IMR-90 (cell line): ENCODE results near the gene TMA7. TPM values are rescaled to one million over a fixed set of nuclear protein-coding genes. Genes with fewer than 3 reads are reported as not detected.

Experiments
- ATAC-seq: fragments of 200-7000 bp; cut with Tn5 transposase; 2 replicates; pipeline ENCODE4 v1.9.1; 2020; ENCODE audit warnings: low read depth, mild to moderate bottlenecking, moderate library complexity
- BruUV-seq: library from RNA; stranded (reverse); fragments of 400-500 nt; replicated peaks from 2 replicates; lab custom pipeline; 2021; lab: Mats Ljungman, UMichigan
- CTCF ChIA-PET: fragments of 300-600 bp; formaldehyde crosslinking; extraction: SDS; loops from one replicate; lab custom pipeline; 2021; ENCODE audit warnings: antibody characterized with exemption; lab: Yijun Ruan, JAX
- POLR2A ChIA-PET: fragments of 300-600 bp; sonication (Branson Sonifier 250); formaldehyde crosslinking; loops from one replicate; lab custom pipeline; 2022; ENCODE audit warnings: antibody characterized with exemption; ENCODE audit not compliant: unreplicated experiment; lab: Charles Lee
- DNase-seq: peaks from one replicate; pipeline ENCODE4 v3.0.0; 2013
- H2AFZ ChIP-seq: replicated peaks from 2 replicates; pipeline ENCODE3; 2013; ENCODE audit warnings: low read length, mild to moderate bottlenecking; ENCODE audit not compliant: poor library complexity
- H2AK5ac ChIP-seq: 2 replicates; pipeline ENCODE4 v1.6.1; 2013; ENCODE audit warnings: low read depth, low read length, inconsistent platforms
- H2AK9ac ChIP-seq: replicated peaks from 2 replicates; pipeline ENCODE3; 2013; ENCODE audit warnings: mild to moderate bottlenecking, low read depth, low read length, moderate library complexity; ENCODE audit not compliant: poor library complexity
- H2BK120ac ChIP-seq: 2 replicates; pipeline ENCODE4 v1.6.1; 2013; ENCODE audit warnings: low read depth, low read length, inconsistent platforms
- H2BK15ac ChIP-seq: 3 replicates; pipeline ENCODE4 v1.6.1; 2013; ENCODE audit warnings: low read depth, low read length, inconsistent platforms
- H2BK20ac ChIP-seq: 2 replicates; pipeline ENCODE4 v1.6.1; 2013; ENCODE audit warnings: low read depth, mild to moderate bottlenecking, inconsistent platforms, low read length, moderate library complexity
- H2BK5ac ChIP-seq: 2 replicates; pipeline ENCODE4 v1.6.1; 2013; ENCODE audit warnings: mild to moderate bottlenecking, low read depth, low read length, inconsistent platforms; ENCODE audit not compliant: poor library complexity, severe bottlenecking
- H3K14ac ChIP-seq: replicated peaks from 2 replicates; pipeline ENCODE4 v1.6.1; 2013; ENCODE audit warnings: low read depth, low read length, inconsistent platforms
- H3K18ac ChIP-seq: 2 replicates; pipeline ENCODE4 v1.6.1; 2013; ENCODE audit warnings: low read depth, low read length, control low read depth
- H3K23ac ChIP-seq: 2 replicates; pipeline ENCODE4 v1.6.1; 2013; ENCODE audit warnings: low read depth, low read length, inconsistent platforms
- H3K27ac ChIP-seq: 2 replicates; pipeline ENCODE4 v1.5.1; 2013; ENCODE audit warnings: mild to moderate bottlenecking, control low read depth, low read length; ENCODE audit not compliant: insufficient read depth
- H3K27me3 ChIP-seq: 2 replicates; pipeline ENCODE4 v1.6.1; 2013; ENCODE audit warnings: low read length; ENCODE audit not compliant: control insufficient read depth, insufficient read depth
- H3K36me3 ChIP-seq: 2 replicates; pipeline ENCODE4 v1.6.1; 2013; ENCODE audit warnings: low read length, mixed read lengths; ENCODE audit not compliant: control insufficient read depth, insufficient read depth
- H3K4ac ChIP-seq: 2 replicates; pipeline ENCODE4 v1.6.1; 2013; ENCODE audit warnings: low read depth, low read length, inconsistent platforms
- H3K4me1 ChIP-seq: 2 replicates; pipeline ENCODE4 v1.6.1; 2013; ENCODE audit warnings: low read length, mixed read lengths; ENCODE audit not compliant: control insufficient read depth, insufficient read depth
- H3K4me2 ChIP-seq: 2 replicates; pipeline ENCODE4 v1.6.1; 2013; ENCODE audit warnings: low read depth, mild to moderate bottlenecking, control low read depth, low read length, moderate library complexity
- H3K4me3 ChIP-seq: 2 replicates; pipeline ENCODE4 v1.5.1; 2013; ENCODE audit warnings: low read depth, mild to moderate bottlenecking, control low read depth, low read length, moderate library complexity; ENCODE audit not compliant: insufficient read depth
- H3K56ac ChIP-seq: 2 replicates; pipeline ENCODE4 v1.6.1; 2013; ENCODE audit warnings: low read length, inconsistent platforms; ENCODE audit not compliant: insufficient read depth; ENCODE audit errors: extremely low read depth
- H3K79me1 ChIP-seq, 2 experiments: 2 replicates each; pipeline ENCODE4 v1.6.1; 2013; ENCODE audit warnings: low read length in 2 of 2, inconsistent platforms in 1 of 2, low read depth in 1 of 2
- H3K9ac ChIP-seq: 2 replicates; pipeline ENCODE4 v1.6.1; 2013; ENCODE audit warnings: low read depth, low read length, control low read depth
- H3K9me1 ChIP-seq: 2 replicates; pipeline ENCODE4 v1.6.1; 2013; ENCODE audit warnings: low read length, inconsistent platforms; ENCODE audit not compliant: insufficient read depth
- H3K9me3 ChIP-seq: 2 replicates; pipeline ENCODE4 v1.6.1; 2013; ENCODE audit warnings: low read length; ENCODE audit not compliant: control insufficient read depth, insufficient read depth
- H4K20me1 ChIP-seq: 2 replicates; pipeline ENCODE4 v1.6.1; 2013; ENCODE audit warnings: low read length, inconsistent platforms; ENCODE audit not compliant: insufficient read depth
- H4K5ac ChIP-seq: 2 replicates; pipeline ENCODE4 v1.6.1; 2013; ENCODE audit warnings: mild to moderate bottlenecking, low read depth, low read length, control low read depth
- H4K8ac ChIP-seq, 2 experiments: 2 replicates each; pipeline ENCODE4 v1.6.1; 2013; ENCODE audit warnings: low read depth in 2 of 2, low read length in 2 of 2, control low read depth in 1 of 2, inconsistent platforms in 1 of 2
- H4K91ac ChIP-seq: 2 replicates; pipeline ENCODE4 v1.6.1; 2013; ENCODE audit warnings: low read depth, low read length, inconsistent platforms; ENCODE audit not compliant: insufficient read depth
- BHLHE40 ChIP-seq: fragments of 150-350 bp; IDR thresholded peaks from 2 replicates; pipeline ENCODE4 v1.6.1; 2016; ENCODE audit warnings: mild to moderate bottlenecking, low read depth, low read length
- CEBPB ChIP-seq: IDR thresholded peaks from 2 replicates; pipeline ENCODE4 v1.6.1; 2012; ENCODE audit warnings: low read depth, low read length, improper control_type of control experiment
- CHD1 ChIP-seq: IDR thresholded peaks from 2 replicates; pipeline ENCODE4 v1.6.1; 2012; ENCODE audit warnings: low read depth, low read length, improper control_type of control experiment
- CTCF ChIP-seq: conservative IDR thresholded peaks from 2 replicates; pipeline ENCODE4 v1.5.1; 2012; ENCODE audit warnings: mild to moderate bottlenecking, low read depth, low read length, improper control_type of control experiment
- ELK1 ChIP-seq: fragments of 150-350 bp; IDR thresholded peaks from 2 replicates; pipeline ENCODE4 v1.6.1; 2016; ENCODE audit warnings: low read depth, mild to moderate bottlenecking, low read length, moderate library complexity, borderline replicate concordance
- FOS ChIP-seq: fragments of 150-350 bp; IDR thresholded peaks from 2 replicates; pipeline ENCODE4 v1.6.1; 2016; ENCODE audit warnings: low read depth, low read length
- MAFK ChIP-seq: IDR thresholded peaks from 2 replicates; pipeline ENCODE4 v1.6.1; 2012; ENCODE audit warnings: low read depth, low read length, improper control_type of control experiment
- MAZ ChIP-seq: IDR thresholded peaks from 2 replicates; pipeline ENCODE4 v1.6.1; 2012; ENCODE audit warnings: low read depth, mild to moderate bottlenecking, low read length, improper control_type of control experiment, moderate library complexity, borderline replicate concordance
- MXI1 ChIP-seq: IDR thresholded peaks from 2 replicates; pipeline ENCODE4 v1.6.1; 2012; ENCODE audit warnings: low read depth, mild to moderate bottlenecking, low read length, moderate library complexity, borderline replicate concordance
- NFE2L2 ChIP-seq: fragments of 150-350 bp; IDR thresholded peaks from 2 replicates; pipeline ENCODE4 v1.6.1; 2016; ENCODE audit warnings: low read depth, mild to moderate bottlenecking, low read length
- POLR2A ChIP-seq: IDR thresholded peaks from 2 replicates; pipeline ENCODE4 v1.6.1; 2012; ENCODE audit warnings: mild to moderate bottlenecking, low read depth, low read length
- RAD21 ChIP-seq: IDR thresholded peaks from 2 replicates; pipeline ENCODE4 v1.6.1; 2012; ENCODE audit warnings: low read length, improper control_type of control experiment
- RCOR1 ChIP-seq: IDR thresholded peaks from 2 replicates; pipeline ENCODE4 v1.6.1; 2012; ENCODE audit warnings: mild to moderate bottlenecking, low read length, improper control_type of control experiment; ENCODE audit not compliant: insufficient replicate concordance
- RFX5 ChIP-seq: IDR thresholded peaks from 2 replicates; pipeline ENCODE4 v1.8.0; 2012; ENCODE audit warnings: low read depth, mild to moderate bottlenecking, low read length, moderate library complexity
- SMC3 ChIP-seq: fragments of 150-350 bp; IDR thresholded peaks from 2 replicates; pipeline ENCODE4 v1.6.1; 2016; ENCODE audit warnings: low read depth, mild to moderate bottlenecking, antibody characterized with exemption, low read length, moderate library complexity
- USF2 ChIP-seq: fragments of 150-350 bp; IDR thresholded peaks from 2 replicates; pipeline ENCODE4 v1.6.1; 2017; ENCODE audit warnings: mild to moderate bottlenecking, antibody characterized with exemption, low read length, low read depth
- WGBS, 2 experiments: methylation state at CpG; one replicate each; pipeline versions ENCODE4 v1.1.5 to v1.1.7; 2013; ENCODE audit warnings: missing lambda C conversion rate in 2 of 2; ENCODE audit not compliant: insufficient read length in 1 of 2; ENCODE audit errors: extremely low coverage in 2 of 2; 5-methylcytosine and 5-hydroxymethylcytosine counted together
- dilution Hi-C: fragments of 300-500 bp; cut with HindIII; formaldehyde crosslinking; loops from one replicate; pipeline ENCODE4 v1.14.3; 2018; ENCODE audit warnings: low sequenced_read_pairs; ENCODE audit not compliant: unreplicated experiment
- in situ Hi-C: fragments of 300-500 bp; cut with MboI; formaldehyde crosslinking; loops from 3 replicates; pipeline ENCODE4 v1.14.3; 2019; ENCODE audit warnings: low sequenced_read_pairs, inconsistent platforms, mixed read lengths
- intact Hi-C: fragments of 100-400 bp; cut with micrococcal nuclease; formaldehyde crosslinking; loops from 2 replicates; pipeline ENCODE4 v1.10.0; 2022
- polyA plus RNA-seq, 3 experiments: library from polyadenylated mRNA; depleted of rRNA; stranded (reverse); fragments of >200 nt; gene quantifications; 2 replicates each; pipeline ENCODE4 v1.2.3, GENCODE V29; 2012; ENCODE audit warnings: low replicate concordance in 1 of 3
- total RNA-seq: library from RNA; depleted of rRNA; stranded (reverse); fragments of >200 nt; gene quantifications from 2 replicates; pipeline ENCODE4 v1.2.3, GENCODE V29; 2012

Gene TMA7
- total and polyA plus RNA-seq, 2 of the 4 experiments (the other 2 are of a cell fraction) = 81.9 to 240 TPM

GRCh38 chr3:48422272-48422671 is 17.8 kb upstream of the TMA7 start:
- Histone ChIP-seq H3K56ac (no peak overlapping the region), H2AFZ (no peak overlapping the region), H3K9ac (no peak overlapping the region), H3K4me3 (no peak overlapping the region), H4K20me1 (peaks cover 19% of the 10 kb centered on the region), H3K14ac (no peak overlapping the region), H2AK9ac (no peak overlapping the region), H3K79me1 (peaks cover 17 to 46% of the 10 kb centered on the region in 2 experiments; a peak in 3 of 4 replicates), H3K23ac (no peak overlapping the region), H2BK20ac (no peak overlapping the region), H3K27ac (no peak overlapping the region), H3K4me2 (no peak overlapping the region), H3K4ac (no peak overlapping the region), H4K91ac (no peak overlapping the region), H4K5ac (no peak overlapping the region), H2BK5ac (no peak overlapping the region), H3K9me3 (no peaks in the 10 kb centered on the region), H3K9me1 (0 out of 2 replicates have a peak, but pooled peaks cover 9% of the 10 kb centered on the region), H2BK120ac (no peak overlapping the region), H3K4me1 (peaks cover 16% of the 10 kb centered on the region), H3K27me3 (no peaks in the 10 kb centered on the region), H4K8ac (no peak overlapping the region), H2AK5ac (no peak overlapping the region), H3K18ac (no peak overlapping the region), H2BK15ac (no peak overlapping the region), H3K36me3 (peaks cover 26% of the 10 kb centered on the region; the same call in 1 of the 2 replicates)
- intact Hi-C loops (no loop called here), in situ Hi-C loops (no loop called here), dilution Hi-C loops (no loop called here)
- DNase-seq (no peak), ATAC-seq (no peak)
- WGBS, 2 experiments = no CpG with 5 or more reads among the region's 3 CpGs
- ChIA-PET CTCF (interaction anchor here (0.8 kb wide), 1 partner anchor 14 kb away, joined by 4 read pairs; no protein-coding TSS in a partner anchor), POLR2A (no interaction called here)
- no TSS peak for BruUV-seq
- TF ChIP-seq CHD1 (no peak), NFE2L2 (no peak), USF2 (no peak), FOS (no peak), POLR2A (no peak), MXI1 (no peak), MAFK (no peak), CTCF (no peak), ELK1 (no peak), MAZ (no peak), SMC3 (no peak), CEBPB (no peak), RAD21 (no peak), RCOR1 (no peak), RFX5 (no peak), BHLHE40 (no peak)
